Astrocyte (in vitro differentiated cells and primary cell): Measurements from ENCODE around the gene KLHL25. TPM values are rescaled to one million over a fixed set of nuclear protein-coding genes. Genes with fewer than 3 reads are reported as not detected.
A peak's percentile ranks its signal among the peaks of the same experiment; 100 is the strongest.

Source experiments
- DNase-seq: peaks from one replicate; pipeline ENCODE4 v3.0.0-alpha.2; 2010; ENCODE audit warnings: low read depth
- FAIRE-seq: peaks from 2 replicates; lab custom pipeline; 2011; peaks lifted over from hg19 to GRCh38; lab: Jason Lieb, UNC
- H2AFZ ChIP-seq: 2 replicates; pipeline ENCODE4 v1.6.0; 2012; ENCODE audit warnings: low read depth, low read length, inconsistent platforms
- H3K27ac ChIP-seq: 2 replicates; pipeline ENCODE4 v1.5.1; 2011; ENCODE audit warnings: low read depth, low read length, inconsistent platforms
- H3K27me3 ChIP-seq: 2 replicates; pipeline ENCODE4 v1.6.0; 2011; ENCODE audit warnings: low read length, inconsistent platforms; ENCODE audit not compliant: insufficient read depth
- H3K36me3 ChIP-seq: 2 replicates; pipeline ENCODE4 v1.5.1; 2011; ENCODE audit warnings: low read length, inconsistent platforms; ENCODE audit not compliant: insufficient read depth
- H3K4me1 ChIP-seq: 2 replicates; pipeline ENCODE4 v1.5.1; 2011; ENCODE audit warnings: low read length, inconsistent platforms; ENCODE audit not compliant: insufficient read depth
- H3K4me2 ChIP-seq: 2 replicates; pipeline ENCODE4 v1.6.0; 2012; ENCODE audit warnings: low read length, inconsistent platforms
- H3K4me3 ChIP-seq: 2 replicates; pipeline ENCODE4 v1.5.1; 2011; ENCODE audit warnings: low read depth, mild to moderate bottlenecking, low read length, inconsistent platforms; ENCODE audit not compliant: insufficient read depth
- H3K79me2 ChIP-seq: 2 replicates; pipeline ENCODE4 v1.6.0; 2012; ENCODE audit warnings: mild to moderate bottlenecking, low read length, inconsistent platforms; ENCODE audit not compliant: insufficient read depth
- H3K9ac ChIP-seq: 2 replicates; pipeline ENCODE4 v1.6.0; 2012; ENCODE audit warnings: mild to moderate bottlenecking, low read length, inconsistent platforms
- H3K9me3 ChIP-seq: 2 replicates; pipeline ENCODE4 v1.5.1; 2012; ENCODE audit warnings: low read depth, mild to moderate bottlenecking, low read length, inconsistent platforms; ENCODE audit not compliant: insufficient read depth
- H4K20me1 ChIP-seq: 2 replicates; pipeline ENCODE4 v1.6.0; 2012; ENCODE audit warnings: low read length, inconsistent platforms; ENCODE audit not compliant: insufficient read depth
- H3K27ac Mint-ChIP-seq: one replicate; pipeline ENCODE4 v1.8.0; 2021; ENCODE audit warnings: mild to moderate bottlenecking, mixed read lengths; ENCODE audit not compliant: unreplicated experiment
- H3K27me3 Mint-ChIP-seq: one replicate; pipeline ENCODE4 v1.8.0; 2021; ENCODE audit warnings: low read depth, mixed read lengths; ENCODE audit not compliant: unreplicated experiment
- H3K36me3 Mint-ChIP-seq: one replicate; pipeline ENCODE4 v1.8.0; 2021; ENCODE audit warnings: low read depth, mixed read lengths; ENCODE audit not compliant: unreplicated experiment
- H3K4me1 Mint-ChIP-seq: one replicate; pipeline ENCODE4 v1.8.0; 2021; ENCODE audit warnings: low read depth, mixed read lengths; ENCODE audit not compliant: unreplicated experiment
- H3K4me3 Mint-ChIP-seq: one replicate; pipeline ENCODE4 v1.8.0; 2021; ENCODE audit warnings: mild to moderate bottlenecking, moderate library complexity, mixed read lengths; ENCODE audit not compliant: unreplicated experiment
- H3K9me3 Mint-ChIP-seq: one replicate; pipeline ENCODE4 v1.8.0; 2021; ENCODE audit warnings: mild to moderate bottlenecking, mixed read lengths; ENCODE audit not compliant: unreplicated experiment
- CTCF ChIP-seq: IDR thresholded peaks from 2 replicates; pipeline ENCODE4 v1.5.1; 2011; ENCODE audit warnings: low read depth, mild to moderate bottlenecking, inconsistent platforms, low read length, moderate library complexity; ENCODE audit not compliant: insufficient read depth
- EZH2 ChIP-seq: IDR thresholded peaks from 2 replicates; pipeline ENCODE4 v1.6.1; 2012; ENCODE audit warnings: mild to moderate bottlenecking, low read length, inconsistent platforms; ENCODE audit not compliant: insufficient read depth
- total RNA-seq: library from RNA; stranded (reverse); gene quantifications from 2 replicates; pipeline ENCODE4 v1.2.1, GENCODE V29; 2021

KLHL25 gene
- total RNA-seq, 1 donor from 2014 or later: 5.6 TPM

DNA sequence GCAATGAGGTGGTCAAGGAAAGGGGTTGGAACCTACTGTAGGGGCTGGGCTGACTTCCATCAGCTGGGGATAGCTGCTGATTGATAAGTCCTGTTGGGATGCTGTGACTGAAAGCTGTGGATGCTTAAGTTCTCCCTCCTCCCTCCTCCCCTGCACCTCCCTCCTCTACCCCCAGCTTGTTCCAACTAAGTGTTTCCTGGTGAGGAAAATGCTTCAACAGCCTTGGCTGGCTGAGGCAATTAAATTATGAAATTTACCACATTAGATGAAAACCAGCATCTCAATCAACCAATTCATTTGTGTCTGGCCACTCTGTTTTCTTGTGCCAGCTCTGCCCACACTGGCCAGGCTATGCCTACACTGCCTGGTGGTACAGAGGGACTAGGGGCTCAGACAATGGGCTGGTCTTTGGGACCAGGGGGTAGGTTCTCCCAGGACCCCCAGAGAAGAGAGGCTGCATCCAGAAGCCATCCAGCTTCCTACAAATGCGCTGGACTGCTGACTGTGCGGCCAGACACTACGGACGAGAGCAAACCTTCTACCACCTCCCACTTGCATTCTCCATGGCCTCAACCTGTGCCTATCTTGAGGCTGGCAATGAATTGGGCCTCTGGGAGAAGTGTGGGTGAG lies 2.5 kb downstream of the KLHL25 start:
- H3K36me3 Mint-ChIP-seq: peaks cover 9% of the 10 kb centered on the region
- Histone ChIP-seq H4K20me1 (peaks cover 54% of the 10 kb centered on the region), H2AFZ (no peak overlapping the region), H3K4me2 (peak overlapping the region; percentile 93), H3K4me1 (peaks cover 19% of the 10 kb centered on the region), H3K79me2 (peaks cover 66% of the 10 kb centered on the region), H3K4me3 (no peak overlapping the region), H3K9ac (no peak overlapping the region), H3K27me3 (no peaks in the 10 kb centered on the region), H3K9me3 (no peaks in the 10 kb centered on the region), H3K36me3 (no peaks in the 10 kb centered on the region), H3K27ac (no peak overlapping the region)
- H3K27ac Mint-ChIP-seq: no peak overlapping the region
- FAIRE-seq (no peak), DNase-seq (no peak)
- no peak overlapping the region for H3K4me3 Mint-ChIP-seq
- peaks cover 15% of the 10 kb centered on the region for H3K4me1 Mint-ChIP-seq
- no peaks in the 10 kb centered on the region for H3K27me3 Mint-ChIP-seq
- H3K9me3 Mint-ChIP-seq: no peaks in the 10 kb centered on the region
- no peak for TF ChIP-seq CTCF
- TF ChIP-seq EZH2: no peak

DNA sequence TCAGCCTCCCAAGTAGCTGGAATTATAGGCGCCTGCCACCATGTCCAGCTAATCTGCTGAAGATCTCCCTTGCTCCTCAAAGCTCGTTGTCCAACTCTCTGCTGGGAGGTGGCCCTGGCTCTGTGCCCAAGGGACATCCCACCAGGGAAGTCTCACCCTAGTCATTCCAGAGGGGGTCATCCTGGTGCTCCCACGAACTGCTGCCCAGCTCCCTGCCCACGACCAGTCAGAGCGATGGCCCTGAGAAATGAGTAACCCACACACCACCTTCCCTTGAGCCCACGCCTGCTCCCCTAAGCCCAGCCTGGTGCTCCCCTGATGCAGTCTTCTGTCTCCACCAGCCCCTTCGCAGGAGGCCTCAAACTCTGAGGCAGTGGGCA lies 5.2 kb downstream of the KLHL25 start:
- Histone ChIP-seq H3K9me3 (no peaks in the 10 kb centered on the region), H3K79me2 (peaks cover 77% of the 10 kb centered on the region), H3K27ac (no peak overlapping the region), H3K4me1 (peaks cover 36% of the 10 kb centered on the region), H2AFZ (no peak overlapping the region), H4K20me1 (peaks cover 58% of the 10 kb centered on the region), H3K27me3 (no peaks in the 10 kb centered on the region), H3K36me3 (no peaks in the 10 kb centered on the region), H3K4me3 (no peak overlapping the region), H3K4me2 (no peak overlapping the region), H3K9ac (no peak overlapping the region)
- H3K9me3 Mint-ChIP-seq: no peaks in the 10 kb centered on the region
- DNase-seq (no peak), FAIRE-seq (no peak)
- no peak for TF ChIP-seq CTCF
- TF ChIP-seq EZH2: no peak
- H3K27ac Mint-ChIP-seq: no peak overlapping the region
- peaks cover 6% of the 10 kb centered on the region for H3K36me3 Mint-ChIP-seq
- H3K4me1 Mint-ChIP-seq: peaks cover 32% of the 10 kb centered on the region
- H3K4me3 Mint-ChIP-seq: no peak overlapping the region
- H3K27me3 Mint-ChIP-seq: no peaks in the 10 kb centered on the region

GRCh38 chr15:85788771-85789495 lies 5.8 kb downstream of the KLHL25 start:
- peaks cover 32% of the 10 kb centered on the region for H3K4me1 Mint-ChIP-seq
- H3K27ac Mint-ChIP-seq: no peak overlapping the region

More at GRCh38 chr15:85788771-85789495, 5.8 kb downstream of the KLHL25 start:
- Histone ChIP-seq H3K36me3 (no peaks in the 10 kb centered on the region), H4K20me1 (peaks cover 57% of the 10 kb centered on the region), H3K4me1 (peaks cover 36% of the 10 kb centered on the region), H3K27ac (no peak overlapping the region), H3K4me3 (no peak overlapping the region), H3K79me2 (peaks cover 78% of the 10 kb centered on the region), H3K9ac (no peak overlapping the region), H3K27me3 (no peaks in the 10 kb centered on the region), H3K4me2 (no peak overlapping the region), H2AFZ (no peak overlapping the region), H3K9me3 (no peaks in the 10 kb centered on the region)
- H3K4me3 Mint-ChIP-seq: peak overlapping the region; percentile 40
- peaks cover 6% of the 10 kb centered on the region for H3K36me3 Mint-ChIP-seq
- FAIRE-seq (no peak), DNase-seq (no peak)
- H3K9me3 Mint-ChIP-seq: no peaks in the 10 kb centered on the region
- H3K27me3 Mint-ChIP-seq: no peaks in the 10 kb centered on the region
- no peak for TF ChIP-seq CTCF
- no peak for TF ChIP-seq EZH2
